Muscle layer of duodenum (tissue), 2 donors: ENCODE measurements around the gene ALG14.

Experiments
- H3K27ac ChIP-seq: one replicate; pipeline ENCODE4 v1.7.0; 2013; ENCODE audit warnings: mild to moderate bottlenecking, low read length
- H3K27me3 ChIP-seq: one replicate; pipeline ENCODE4 v1.7.0; 2013; ENCODE audit warnings: low read depth, mild to moderate bottlenecking, control low read depth, low read length
- H3K36me3 ChIP-seq, 2 donors: one replicate each; pipeline ENCODE4 v1.7.0; 2013; ENCODE audit warnings: low read length in 2 of 2, control low read depth in 1 of 2, mild to moderate bottlenecking in 1 of 2; ENCODE audit not compliant: insufficient read depth in 2 of 2, control insufficient read depth in 1 of 2
- H3K4me1 ChIP-seq, 2 donors: one replicate each; pipeline ENCODE4 v1.7.0; 2013; ENCODE audit warnings: low read length in 2 of 2, mild to moderate bottlenecking in 2 of 2, control low read depth in 1 of 2, moderate library complexity in 1 of 2; ENCODE audit not compliant: insufficient read depth in 2 of 2, control insufficient read depth in 1 of 2
- H3K4me3 ChIP-seq, 2 donors: one replicate each; pipeline ENCODE4 v1.7.0; 2013; ENCODE audit warnings: low read length in 2 of 2, low read depth in 1 of 2, mild to moderate bottlenecking in 1 of 2
- H3K9me3 ChIP-seq, 2 donors: one replicate each; pipeline ENCODE4 v1.7.0; 2013; ENCODE audit warnings: low read length in 2 of 2, control low read depth in 1 of 2, mild to moderate bottlenecking in 1 of 2; ENCODE audit not compliant: control insufficient read depth in 1 of 2
- donor health status: healthy.

The ALG14 gene

DNA sequence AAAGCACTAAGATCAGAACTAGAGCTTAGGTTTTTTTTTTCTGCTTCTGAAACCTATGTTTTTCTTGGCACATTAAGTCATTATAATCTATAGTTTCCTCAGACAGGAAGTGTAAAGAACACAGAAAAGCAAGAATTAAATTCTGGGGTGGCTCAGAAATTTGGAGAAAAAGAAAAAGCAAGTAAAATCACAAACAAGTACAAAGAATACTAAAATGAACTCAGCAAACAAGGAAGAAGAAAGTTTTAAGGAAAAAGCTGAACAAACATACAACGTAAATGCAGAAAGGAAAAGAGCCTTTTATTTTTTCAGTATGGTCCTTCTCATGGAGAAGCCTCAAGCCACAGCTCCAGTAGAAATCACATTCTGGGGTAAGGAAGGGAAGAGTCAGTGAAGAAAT, 137.3 kb downstream of the ALG14 start:
- Histone ChIP-seq H3K27ac (no peak overlapping the region), H3K9me3 (no peaks in the 10 kb centered on the region), H3K4me3 (no peak overlapping the region), H3K36me3 (peaks cover 0 to 13% of the 10 kb centered on the region in 2 donors), H3K4me1 (peaks cover 4 to 12% of the 10 kb centered on the region in 2 donors), H3K27me3 (no peaks in the 10 kb centered on the region)

DNA sequence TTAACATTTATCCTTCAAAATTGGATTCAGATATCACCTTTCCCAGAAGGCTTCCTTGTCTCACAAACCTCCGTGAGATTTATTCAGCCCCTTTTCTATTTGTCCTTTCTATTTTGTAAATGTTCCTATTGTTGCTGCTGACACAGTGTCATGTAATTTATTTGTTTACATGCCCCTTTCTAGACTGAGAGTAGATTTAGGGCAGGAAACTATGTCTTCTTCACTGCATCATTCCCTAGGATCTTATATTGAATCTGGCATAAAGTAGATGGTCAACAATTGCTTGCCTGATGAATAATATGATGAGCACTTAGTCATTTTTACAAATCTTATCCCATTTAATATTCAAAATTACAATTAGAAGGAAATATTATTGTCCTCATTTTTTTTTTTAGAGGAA, 137.7 kb downstream of the ALG14 start:
- no peak overlapping the region for H3K4me3 ChIP-seq
- H3K27me3 ChIP-seq: no peaks in the 10 kb centered on the region
- H3K27ac ChIP-seq: no peak overlapping the region
- H3K9me3 ChIP-seq: no peaks in the 10 kb centered on the region
- peaks cover 4 to 16% of the 10 kb centered on the region in 2 donors for H3K4me1 ChIP-seq
- peaks cover 0 to 13% of the 10 kb centered on the region in 2 donors for H3K36me3 ChIP-seq

DNA sequence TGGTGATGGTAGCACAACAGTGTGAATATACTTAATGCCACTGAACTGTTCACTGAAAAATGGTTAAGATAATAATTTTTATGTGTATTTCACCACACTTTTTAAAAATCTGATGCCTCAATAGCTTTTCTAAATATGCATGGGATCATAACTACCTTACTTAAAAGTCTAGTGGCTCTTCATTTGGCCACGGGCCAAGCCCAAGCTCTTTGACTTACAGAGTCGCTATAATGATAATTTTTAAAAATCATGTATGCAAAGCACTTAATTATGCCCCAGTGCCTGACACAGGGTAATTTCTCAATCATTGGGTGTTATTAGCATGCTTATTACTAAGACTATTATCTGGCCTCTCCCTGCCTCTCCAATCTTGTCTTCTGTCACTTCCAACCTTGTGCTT, 138.2 kb downstream of the ALG14 start:
- Histone ChIP-seq H3K4me3 (no peak overlapping the region), H3K27me3 (no peaks in the 10 kb centered on the region), H3K4me1 (peaks cover 4 to 21% of the 10 kb centered on the region in 2 donors), H3K36me3 (peaks cover 0 to 13% of the 10 kb centered on the region in 2 donors), H3K27ac (no peak overlapping the region), H3K9me3 (no peaks in the 10 kb centered on the region)

DNA sequence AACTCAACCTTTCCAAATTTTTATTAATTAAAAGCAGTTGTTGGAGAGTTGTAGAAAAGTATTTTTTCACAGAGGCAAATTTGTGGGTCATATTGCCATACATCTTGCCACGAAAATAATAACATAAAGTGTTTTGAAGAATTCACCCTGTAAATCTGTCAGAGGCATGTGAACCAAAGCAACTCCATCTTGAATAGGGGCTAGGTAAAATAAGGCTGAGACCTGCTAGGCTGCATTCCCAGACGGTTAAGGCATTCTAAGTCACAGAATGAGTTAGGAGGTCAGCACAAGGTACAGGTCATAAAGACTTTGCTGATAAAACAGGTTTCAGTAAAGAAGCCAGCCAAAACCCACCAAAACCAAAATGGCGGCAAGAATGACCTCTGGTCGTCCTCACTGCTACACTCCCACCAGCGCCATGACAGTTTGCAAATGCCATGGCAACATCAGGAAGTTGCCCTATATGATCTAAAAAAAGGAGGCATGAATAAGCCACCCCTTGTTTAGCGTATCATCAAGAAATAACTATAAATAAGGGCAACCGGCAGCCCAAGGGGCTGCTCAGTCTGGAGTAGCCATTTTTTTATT, 141.4 kb downstream of the ALG14 start:
- H3K27me3 ChIP-seq: no peaks in the 10 kb centered on the region
- H3K36me3 ChIP-seq: peaks cover 0 to 18% of the 10 kb centered on the region in 2 donors
- no peak overlapping the region for H3K4me3 ChIP-seq
- no peak overlapping the region for H3K27ac ChIP-seq
- H3K4me1 ChIP-seq: peaks cover 4 to 20% of the 10 kb centered on the region in 2 donors
- H3K9me3 ChIP-seq: no peaks in the 10 kb centered on the region

DNA sequence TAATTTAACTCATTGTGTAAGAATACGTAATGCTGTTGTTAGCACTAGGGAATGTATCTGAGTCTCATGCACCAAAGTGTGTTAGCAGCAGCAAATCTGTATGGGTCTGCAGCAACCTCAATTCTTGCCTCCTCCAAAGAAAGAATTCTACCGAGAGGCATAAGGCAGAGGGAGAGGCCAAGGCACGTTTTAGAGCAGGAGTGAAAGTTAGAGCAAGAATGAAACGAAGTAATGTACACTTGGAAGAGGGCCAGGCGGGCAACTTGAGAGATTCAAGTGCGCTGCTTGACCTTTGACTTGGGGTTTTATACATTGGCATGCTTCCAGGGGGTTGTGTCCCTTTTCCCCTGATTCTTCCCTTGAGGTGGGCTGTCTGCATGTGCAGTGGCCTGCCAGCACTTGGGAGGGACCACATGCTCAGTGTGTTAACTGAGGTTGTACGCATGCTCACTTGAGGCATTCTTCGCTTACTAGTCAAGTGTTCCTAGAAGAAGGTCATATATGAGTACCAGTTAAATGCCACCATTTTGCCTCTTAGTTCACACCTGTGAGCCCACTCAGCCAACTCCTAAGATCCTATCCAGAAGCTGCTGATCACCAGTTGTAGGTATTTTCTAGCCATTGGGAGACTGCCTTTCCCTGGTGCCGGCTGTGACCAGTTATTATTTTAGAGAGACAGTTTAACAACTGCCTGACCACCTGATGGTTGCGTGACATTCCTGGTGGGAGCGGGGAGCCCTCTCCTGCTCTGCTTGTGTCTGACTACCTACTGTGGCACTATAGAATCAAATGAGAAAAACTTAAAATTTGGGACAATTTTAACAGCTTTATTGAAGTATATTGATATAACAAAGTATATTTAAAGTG, 143.2 kb downstream of the ALG14 start:
- peak overlapping the region; percentile 93 for H3K27ac ChIP-seq
- H3K4me1 ChIP-seq: peaks cover 4 to 17% of the 10 kb centered on the region in 2 donors
- peaks cover 5% of the 10 kb centered on the region for H3K27me3 ChIP-seq
- peaks cover 0 to 24% of the 10 kb centered on the region in 2 donors for H3K36me3 ChIP-seq
- no peaks in the 10 kb centered on the region for H3K9me3 ChIP-seq
- peak overlapping the region; percentile 71 to 82 for H3K4me3 ChIP-seq

DNA sequence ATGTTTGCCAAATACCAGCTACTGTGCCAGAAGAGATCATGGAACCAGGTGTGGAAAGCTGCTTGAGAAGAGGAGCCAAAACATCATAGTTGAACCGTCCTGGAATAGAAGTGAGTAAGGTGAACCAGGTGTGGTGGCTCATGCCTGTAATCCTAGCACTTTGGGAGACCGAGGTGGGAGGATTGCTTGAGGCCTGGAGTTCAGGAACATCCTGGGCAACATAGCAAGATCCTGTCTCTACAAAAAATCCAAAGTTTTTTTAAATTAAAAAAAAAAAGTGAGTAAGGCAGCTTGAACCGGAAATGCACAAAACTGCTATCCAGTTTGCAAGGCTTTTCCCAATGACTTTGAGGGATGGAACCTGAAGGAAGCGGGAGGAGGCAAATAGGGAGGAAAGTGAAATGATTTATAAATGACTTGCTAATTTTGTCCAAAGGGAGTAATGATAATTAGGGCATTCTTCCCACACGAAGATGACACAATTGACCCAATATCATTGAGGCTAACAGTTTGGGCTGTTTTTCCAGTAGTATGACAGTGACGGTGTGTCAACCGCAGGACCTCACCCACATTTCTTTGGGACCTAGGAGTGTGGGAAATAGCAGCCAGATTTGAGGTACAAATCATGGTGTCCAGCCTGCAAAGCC, 144.3 kb downstream of the ALG14 start:
- Histone ChIP-seq H3K36me3 (peaks cover 0 to 18% of the 10 kb centered on the region in 2 donors), H3K4me1 (peaks cover 4 to 24% of the 10 kb centered on the region in 2 donors), H3K9me3 (no peaks in the 10 kb centered on the region), H3K27me3 (peaks cover 5% of the 10 kb centered on the region), H3K4me3 (peak overlapping the region; percentile 71 to 82), H3K27ac (peak overlapping the region; percentile 93)

DNA sequence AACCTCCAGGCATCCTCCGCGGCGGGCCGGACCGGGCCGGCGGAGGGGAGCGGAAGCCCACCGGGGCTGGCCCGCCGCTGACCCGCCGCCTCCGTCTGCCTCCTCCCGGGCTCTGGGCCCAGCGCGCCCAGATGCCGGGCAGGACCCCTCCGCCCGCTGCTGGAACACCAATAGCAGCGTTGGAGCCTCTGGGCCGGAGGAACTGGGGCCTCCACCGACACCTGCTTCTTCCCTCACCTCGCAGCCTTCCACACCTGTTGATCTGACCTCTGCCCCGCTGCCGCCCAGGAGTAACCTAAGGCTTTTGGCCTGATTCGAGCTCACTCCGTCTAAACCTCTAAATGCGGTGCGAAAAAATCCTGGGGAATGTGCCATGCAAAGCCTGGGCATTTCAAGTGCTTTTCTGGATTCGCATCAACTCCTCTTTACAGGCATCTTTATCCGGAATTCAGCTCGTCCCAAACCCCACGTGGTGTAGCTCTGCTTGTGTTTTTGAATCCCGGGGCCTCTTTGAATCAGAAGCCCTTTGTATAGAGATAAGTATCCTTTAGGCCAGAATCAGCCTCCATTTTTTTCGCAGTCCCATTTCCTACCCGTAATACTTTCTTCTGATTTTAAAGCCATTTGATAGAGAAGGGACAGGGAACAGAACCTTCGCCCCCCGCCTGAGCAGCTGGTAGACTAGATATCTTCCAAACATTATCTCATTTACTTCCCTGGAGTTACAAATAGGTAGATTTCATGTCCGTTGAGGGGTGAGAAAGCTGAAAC, 145.2 kb downstream of the ALG14 start:
- H3K4me1 ChIP-seq: peaks cover 4 to 24% of the 10 kb centered on the region in 2 donors
- H3K9me3 ChIP-seq: no peaks in the 10 kb centered on the region
- H3K27me3 ChIP-seq: peaks cover 5% of the 10 kb centered on the region
- H3K27ac ChIP-seq: peak overlapping the region; percentile 93
- H3K4me3 ChIP-seq: peak overlapping the region; percentile 71 to 82
- peaks cover 0 to 11% of the 10 kb centered on the region in 2 donors for H3K36me3 ChIP-seq

DNA sequence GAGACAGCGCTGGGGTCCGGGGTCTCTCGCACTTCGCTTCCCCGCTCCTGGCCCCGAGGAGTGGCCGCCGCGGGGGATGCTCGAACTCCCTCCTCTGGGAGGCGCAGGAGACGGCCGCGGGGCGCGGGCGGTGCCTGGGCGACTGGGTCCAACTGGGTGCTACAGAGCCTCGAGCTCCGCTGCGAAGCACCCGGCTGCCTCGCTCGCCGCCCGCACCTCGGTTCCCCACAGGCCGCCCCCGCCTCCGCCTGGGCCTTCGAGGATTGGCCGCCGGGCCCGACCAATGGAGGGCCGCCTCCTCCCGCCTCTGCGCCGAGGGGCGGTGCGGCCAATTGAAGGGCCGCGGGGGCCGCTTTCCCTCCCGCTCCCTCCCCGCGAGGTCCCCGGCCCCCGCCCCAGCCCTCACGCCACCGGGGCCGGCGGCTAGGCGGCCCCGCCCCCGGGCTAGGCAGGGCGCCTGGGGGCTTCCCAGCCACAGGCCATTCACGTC, 145.8 kb downstream of the ALG14 start, which contains the start of gene CNN3:
Gene CNN3 (minus strand): TSS at position 196 of the 490 bp plus-strand sequence. CDS start 216 bp downstream, outside the sequence.
- Histone ChIP-seq H3K27me3 (peaks cover 5% of the 10 kb centered on the region), H3K36me3 (peaks cover 0 to 11% of the 10 kb centered on the region in 2 donors), H3K4me3 (peak within 1 kb of the TSS; percentile 82 to 96), H3K9me3 (no peaks in the 10 kb centered on the region), H3K27ac (peak within 1 kb of the TSS; percentile 99), H3K4me1 (peaks cover 4 to 24% of the 10 kb centered on the region in 2 donors)

DNA sequence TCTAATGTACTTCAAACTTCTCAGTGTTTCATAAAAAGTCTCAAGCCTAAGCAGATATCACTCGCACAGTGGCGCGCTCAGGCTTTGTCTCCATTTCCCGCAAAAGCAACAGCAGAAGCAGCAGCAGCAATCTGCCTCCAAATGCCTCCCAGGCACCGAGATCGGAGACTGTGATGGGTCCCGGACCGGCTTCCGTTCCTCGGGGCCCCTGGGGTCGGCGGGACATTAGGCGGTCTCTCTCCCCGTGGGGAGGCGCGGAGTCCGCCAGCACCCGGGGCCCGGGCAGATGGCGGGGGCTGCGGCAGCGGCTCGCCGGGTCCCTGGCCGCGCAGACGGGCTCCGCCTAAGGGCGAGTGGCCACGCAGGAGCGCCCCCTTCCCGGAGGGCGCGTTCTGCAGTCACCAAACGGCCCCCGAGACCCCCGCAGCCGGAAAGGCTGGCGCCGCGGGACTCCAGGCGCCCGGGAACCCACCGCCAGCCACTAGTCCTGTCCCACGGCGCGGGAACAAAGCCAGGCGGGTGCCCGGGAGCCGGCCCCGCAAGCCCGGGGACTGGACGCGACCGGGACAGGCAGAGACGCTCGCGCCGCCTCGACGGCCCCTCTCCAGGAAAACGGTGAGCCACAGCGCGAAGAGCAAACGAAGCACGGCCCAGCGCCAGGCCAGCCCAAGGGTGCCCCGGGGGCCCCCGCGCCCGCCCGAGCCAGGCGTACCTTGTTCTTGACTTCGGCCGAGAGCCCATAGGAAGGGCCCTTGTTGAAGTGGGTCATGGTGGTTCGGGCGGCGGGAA, 146.4 kb downstream of the ALG14 start:
- Histone ChIP-seq H3K4me3 (peak overlapping the region; percentile 82 to 96), H3K4me1 (peaks cover 6 to 30% of the 10 kb centered on the region in 2 donors), H3K27me3 (peaks cover 5% of the 10 kb centered on the region), H3K9me3 (no peaks in the 10 kb centered on the region), H3K27ac (peak overlapping the region; percentile 99), H3K36me3 (peaks cover 0 to 11% of the 10 kb centered on the region in 2 donors)

DNA sequence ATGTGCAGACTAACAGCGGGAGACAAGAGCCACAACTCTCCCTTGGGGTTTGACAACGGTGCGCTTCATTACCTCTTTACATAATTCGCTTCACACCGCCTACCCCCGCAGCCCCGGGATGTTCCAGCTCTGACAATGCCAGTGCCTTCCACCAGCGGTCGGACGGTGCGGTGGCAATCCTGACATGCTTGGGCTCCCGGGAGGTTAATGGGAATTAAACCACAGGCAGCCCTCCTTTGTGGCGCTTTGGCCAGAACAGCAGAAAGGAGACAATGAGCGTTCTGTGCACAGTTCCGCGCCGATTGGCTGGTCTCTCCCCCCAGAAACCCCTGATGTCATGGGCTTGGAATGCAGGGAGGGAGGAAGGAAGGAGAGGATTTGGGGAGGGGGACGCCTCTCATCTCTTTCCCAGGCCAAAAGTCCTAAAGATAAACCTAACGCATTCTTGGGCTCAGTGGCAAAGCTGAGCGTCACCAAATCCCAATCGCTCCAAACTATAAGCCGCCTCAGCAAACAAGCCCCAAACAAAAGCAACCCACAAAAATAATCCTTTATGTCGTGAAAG, 147.1 kb downstream of the ALG14 start:
- Histone ChIP-seq H3K27ac (peak overlapping the region; percentile 99), H3K4me1 (peaks cover 4 to 37% of the 10 kb centered on the region in 2 donors), H3K27me3 (peaks cover 5% of the 10 kb centered on the region), H3K9me3 (no peaks in the 10 kb centered on the region), H3K4me3 (peak overlapping the region; percentile 82 to 96), H3K36me3 (peaks cover 0 to 11% of the 10 kb centered on the region in 2 donors)
